Muscle layer of colon (tissue), 2 donors: ENCODE data around the gene SULT1A1.
"Not testable (repeated sequence)": the region's sequence is repeated elsewhere in the genome, so short reads cannot be mapped to it uniquely, and the experiment has no call there.

ENCODE experiments used
- H3K27ac ChIP-seq: one replicate; pipeline ENCODE4 v1.7.0; 2013; ENCODE audit warnings: low read depth, mild to moderate bottlenecking, low read length, moderate library complexity
- H3K27me3 ChIP-seq, 2 donors: one replicate each; pipeline ENCODE4 v1.7.0; 2013; ENCODE audit warnings: low read length in 2 of 2, mild to moderate bottlenecking in 2 of 2; ENCODE audit not compliant: insufficient read depth in 2 of 2, control insufficient read depth in 1 of 2
- H3K36me3 ChIP-seq: one replicate; pipeline ENCODE4 v1.7.0; 2013; ENCODE audit warnings: mild to moderate bottlenecking, low read length; ENCODE audit not compliant: insufficient read depth
- H3K4me1 ChIP-seq: one replicate; pipeline ENCODE4 v1.7.0; 2013; ENCODE audit warnings: mild to moderate bottlenecking, low read length; ENCODE audit not compliant: insufficient read depth
- H3K4me3 ChIP-seq, 2 donors: one replicate each; pipeline ENCODE4 v1.7.0; 2013; ENCODE audit warnings: low read length in 2 of 2, low read depth in 1 of 2, mild to moderate bottlenecking in 1 of 2, moderate library complexity in 1 of 2
- H3K9ac ChIP-seq: one replicate; pipeline ENCODE4 v1.7.0; 2013; ENCODE audit warnings: low read length
- H3K9me3 ChIP-seq: one replicate; pipeline ENCODE4 v1.7.0; 2013; ENCODE audit warnings: mild to moderate bottlenecking, low read length
- donor health status: abdominal sarcoma.
- donor health status: Adenocarcinoma of cecum.

The SULT1A1 gene

DNA sequence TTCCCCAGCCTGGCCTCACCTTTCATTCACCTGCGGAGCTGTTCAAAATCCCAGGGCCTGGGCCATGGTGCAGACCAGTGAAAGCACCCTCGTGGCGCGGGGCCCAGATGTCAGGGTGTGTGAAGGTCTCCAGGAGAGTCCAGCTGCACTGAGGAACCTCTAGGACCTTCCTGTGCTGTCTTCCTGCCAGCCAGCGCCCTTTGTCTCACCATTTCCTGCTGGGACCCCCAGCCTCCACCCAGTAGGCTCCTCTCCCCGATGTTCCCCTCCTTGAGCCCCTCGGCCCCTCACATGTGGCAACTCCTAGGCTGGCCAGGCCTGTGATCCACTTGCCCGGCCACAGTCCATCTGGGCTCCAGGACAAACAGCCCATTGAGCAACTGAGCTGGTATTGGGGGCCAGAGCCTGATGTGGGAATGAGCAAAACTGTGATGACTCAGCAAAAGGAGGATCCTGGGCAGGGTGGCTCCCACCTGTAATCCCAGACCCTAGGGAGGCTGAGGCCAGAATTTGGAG, 13.7 kb downstream of the SULT1A1 start:
- Histone ChIP-seq H3K4me3 (no peak overlapping the region), H3K27me3 (no peaks in the 10 kb centered on the region), H3K9me3 (no peaks in the 10 kb centered on the region), H3K9ac (no peak overlapping the region), H3K36me3 (peaks cover 2% of the 10 kb centered on the region), H3K4me1 (peaks cover 6% of the 10 kb centered on the region), H3K27ac (no peak overlapping the region)

DNA sequence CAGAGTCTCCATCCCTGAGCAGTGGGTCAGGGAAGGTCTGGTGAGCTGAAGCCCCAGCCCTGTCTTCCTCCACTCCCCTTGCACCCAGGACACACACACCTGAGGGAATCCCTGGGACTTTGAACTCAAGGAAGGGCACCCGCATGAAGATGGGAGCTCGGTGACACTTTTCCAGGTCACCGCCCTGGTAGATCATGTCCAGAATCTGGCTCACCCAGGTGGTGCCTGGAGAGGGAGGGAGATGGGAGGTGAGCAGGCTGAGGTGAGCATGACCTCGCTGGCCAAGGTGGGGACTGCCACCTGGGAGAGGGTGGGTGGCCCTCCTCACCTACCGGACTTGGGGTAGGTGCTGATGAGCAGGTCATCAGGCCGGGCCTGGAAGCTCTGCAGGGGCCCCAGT, 14.4 kb downstream of the SULT1A1 start:
- H3K27ac ChIP-seq, H3K4me3 ChIP-seq, H3K9ac ChIP-seq, H3K4me1 ChIP-seq, H3K27me3 ChIP-seq, H3K36me3 ChIP-seq, H3K9me3 ChIP-seq: not testable (repeated sequence)

DNA sequence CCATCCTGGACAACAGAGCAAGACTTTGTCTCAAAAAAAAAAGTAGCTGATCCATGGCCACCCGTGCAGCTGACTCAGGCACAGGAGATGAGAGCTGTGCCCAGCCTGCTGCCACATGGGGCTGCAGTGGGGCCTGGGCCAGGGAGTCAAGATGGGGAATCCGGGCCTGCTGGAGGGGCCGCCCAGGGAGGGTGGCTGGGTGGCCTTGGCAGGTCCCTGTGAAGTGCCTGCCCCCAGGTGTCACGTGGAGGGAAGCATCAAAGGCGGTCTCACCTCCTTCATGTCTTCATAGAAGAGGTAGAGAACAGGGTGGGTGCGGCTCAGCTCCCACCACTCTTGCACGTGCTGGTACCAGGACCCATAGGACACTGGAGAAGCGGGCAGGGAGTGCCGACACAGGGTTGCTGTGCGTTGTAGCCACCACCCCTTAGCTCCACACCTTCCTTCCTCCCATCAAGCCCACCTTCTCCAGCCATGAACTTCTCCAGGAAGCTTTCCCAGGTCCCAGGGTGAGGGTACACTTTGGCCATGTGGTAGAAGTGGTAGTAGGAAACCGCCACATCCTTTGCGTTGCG, 16.8 kb downstream of the SULT1A1 start:
- H3K27me3 ChIP-seq, result no peaks in the 10 kb centered on the region
- H3K4me1 ChIP-seq, result peaks cover 6% of the 10 kb centered on the region
- no peaks in the 10 kb centered on the region for H3K9me3 ChIP-seq
- H3K9ac ChIP-seq, result no peak overlapping the region
- peaks cover 32% of the 10 kb centered on the region for H3K36me3 ChIP-seq
- no peak overlapping the region for H3K27ac ChIP-seq
- no peak overlapping the region for H3K4me3 ChIP-seq

DNA sequence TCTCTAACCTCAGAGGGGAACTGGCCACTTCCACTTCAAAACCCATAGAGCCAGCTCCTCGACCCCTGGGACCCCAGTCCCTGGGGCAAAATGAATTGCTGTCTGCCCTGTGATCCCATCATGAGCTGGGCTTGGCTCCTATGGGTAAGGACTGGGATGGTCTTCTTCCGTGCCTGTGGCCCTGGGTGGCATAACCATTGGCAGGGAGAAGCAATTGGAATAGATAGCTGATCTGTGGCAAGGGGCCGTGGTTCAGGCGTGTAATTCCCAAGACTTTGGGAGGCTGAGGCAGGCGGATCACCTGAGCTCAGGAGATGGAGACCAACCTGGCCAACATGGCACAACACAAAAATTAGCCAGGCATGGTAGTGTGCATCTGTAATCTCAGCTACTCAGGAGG, 17.3 kb downstream of the SULT1A1 start:
- Histone ChIP-seq H3K36me3 (peaks cover 37% of the 10 kb centered on the region), H3K9me3 (no peaks in the 10 kb centered on the region), H3K4me1 (peaks cover 6% of the 10 kb centered on the region), H3K27ac (no peak overlapping the region), H3K4me3 (no peak overlapping the region), H3K9ac (no peak overlapping the region), H3K27me3 (no peaks in the 10 kb centered on the region)

DNA sequence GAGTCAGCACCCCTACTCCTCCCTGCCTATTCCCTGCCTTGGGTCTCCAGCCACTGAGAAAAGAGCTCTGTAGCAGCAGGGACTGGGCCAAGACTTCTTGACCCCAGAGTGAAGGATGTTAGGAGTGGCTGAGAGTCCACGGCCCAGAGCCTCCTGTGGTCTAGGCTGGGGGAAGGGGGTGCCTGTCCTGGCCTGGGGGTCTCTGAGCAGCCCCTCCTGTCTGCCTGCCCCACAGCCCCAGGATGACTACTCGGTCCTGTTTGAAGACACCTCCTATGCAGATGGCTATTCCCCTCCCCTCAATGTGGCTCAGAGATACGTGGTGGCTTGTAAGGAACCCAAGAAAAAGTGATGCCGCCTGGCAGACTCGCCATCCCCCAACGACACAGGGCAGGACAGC, 18.5 kb downstream of the SULT1A1 start:
- no peaks in the 10 kb centered on the region for H3K9me3 ChIP-seq
- H3K27ac ChIP-seq, result no peak overlapping the region
- no peaks in the 10 kb centered on the region for H3K27me3 ChIP-seq
- no peaks in the 10 kb centered on the region for H3K4me1 ChIP-seq
- peaks cover 49% of the 10 kb centered on the region for H3K36me3 ChIP-seq
- no peak overlapping the region for H3K9ac ChIP-seq
- no peak overlapping the region for H3K4me3 ChIP-seq

DNA sequence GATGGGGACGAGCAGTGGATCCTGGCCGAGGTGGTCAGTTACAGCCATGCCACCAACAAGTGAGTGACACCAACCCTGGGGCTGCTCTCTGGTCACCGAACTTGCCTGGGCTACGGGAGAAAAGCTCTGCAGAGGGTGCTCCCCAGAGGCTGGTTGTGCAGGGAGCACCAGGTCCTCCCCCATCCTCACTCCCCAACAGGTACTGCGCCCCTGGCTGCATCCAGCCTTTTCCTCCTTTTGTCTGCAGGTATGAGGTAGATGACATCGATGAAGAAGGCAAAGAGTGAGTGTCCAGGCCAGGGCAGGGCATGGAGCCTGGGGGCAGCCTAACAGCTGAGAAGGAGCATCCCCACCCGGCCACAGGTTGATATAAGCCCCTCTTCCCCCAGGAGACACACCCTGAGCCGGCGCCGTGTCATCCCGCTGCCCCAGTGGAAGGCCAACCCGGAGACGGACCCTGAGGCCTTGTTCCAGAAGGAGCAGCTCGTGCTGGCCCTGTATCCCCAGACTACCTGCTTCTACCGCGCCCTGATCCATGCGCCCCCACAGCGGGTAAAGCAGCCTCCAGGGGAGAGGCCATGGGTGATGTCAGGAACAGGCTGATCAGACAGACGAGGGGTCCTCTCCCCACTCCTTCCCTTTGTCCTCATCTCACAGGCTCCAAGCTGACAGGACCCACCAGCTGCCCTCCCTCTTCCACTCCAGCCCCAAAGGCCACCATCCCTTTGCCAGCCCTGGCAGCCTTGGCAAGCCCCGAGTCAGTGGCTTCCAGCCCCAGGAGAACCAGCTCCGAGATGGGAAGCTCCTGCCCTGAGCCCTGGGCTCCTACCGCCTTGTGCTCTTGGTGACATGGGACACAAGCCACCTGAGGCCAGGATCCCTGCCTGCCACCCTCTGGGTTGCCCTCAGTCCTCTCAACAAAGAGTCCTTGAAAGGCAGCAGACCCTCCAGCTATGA, 19.2 kb downstream of the SULT1A1 start:
- no peak overlapping the region for H3K9ac ChIP-seq
- H3K9me3 ChIP-seq, result no peaks in the 10 kb centered on the region
- H3K4me3 ChIP-seq, result no peak overlapping the region
- H3K27ac ChIP-seq, result no peak overlapping the region
- no peaks in the 10 kb centered on the region for H3K27me3 ChIP-seq
- peaks cover 53% of the 10 kb centered on the region for H3K36me3 ChIP-seq
- H3K4me1 ChIP-seq, result no peaks in the 10 kb centered on the region

DNA sequence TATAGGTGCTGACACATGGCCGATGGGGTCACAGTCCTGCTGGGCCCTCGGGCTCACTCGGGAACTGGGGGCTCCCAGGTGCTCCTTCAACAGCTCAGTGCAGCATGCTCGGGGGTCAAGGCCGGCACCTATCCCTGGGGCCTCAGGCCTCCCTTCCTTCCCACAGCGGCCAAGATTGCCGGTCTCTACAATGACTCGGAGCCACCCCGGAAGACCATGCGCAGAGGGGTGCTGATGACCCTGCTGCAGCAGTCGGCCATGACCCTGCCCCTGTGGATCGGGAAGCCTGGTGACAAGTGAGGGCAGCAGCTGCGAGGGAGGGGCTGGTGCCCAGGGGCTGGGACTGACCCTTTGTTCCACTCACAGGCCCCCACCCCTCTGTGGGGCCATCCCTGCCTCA, 19.9 kb downstream of the SULT1A1 start:
- Histone ChIP-seq H3K4me1 (no peaks in the 10 kb centered on the region), H3K36me3 (peaks cover 60% of the 10 kb centered on the region)

DNA sequence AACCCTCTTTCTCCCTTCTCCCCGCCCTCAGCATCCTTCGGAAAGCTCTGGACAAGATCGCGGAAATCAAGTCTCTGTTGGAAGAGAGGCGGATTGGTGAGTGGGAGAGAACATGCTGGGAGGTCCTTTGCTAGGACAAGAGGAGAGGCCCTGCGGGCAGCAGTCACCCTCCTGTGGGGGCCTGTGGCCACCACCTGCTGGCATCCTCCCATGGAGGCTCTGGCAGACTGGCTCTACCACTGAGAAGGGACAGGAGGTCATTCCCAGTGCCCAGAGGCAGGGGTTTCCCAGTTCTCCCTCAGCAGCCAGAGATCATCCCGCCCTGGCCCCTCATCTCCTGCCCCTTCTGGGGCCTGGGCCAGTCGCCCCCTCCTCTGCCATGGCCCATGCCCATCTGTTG, 20.8 kb downstream of the SULT1A1 start:
- no peaks in the 10 kb centered on the region for H3K9me3 ChIP-seq
- H3K4me3 ChIP-seq, result no peak overlapping the region
- no peaks in the 10 kb centered on the region for H3K4me1 ChIP-seq
- H3K36me3 ChIP-seq, result peaks cover 63% of the 10 kb centered on the region
- H3K27ac ChIP-seq, result no peak overlapping the region
- H3K9ac ChIP-seq, result no peak overlapping the region
- H3K27me3 ChIP-seq, result no peaks in the 10 kb centered on the region

More for the DNA sequence above, 19.9 kb downstream of the SULT1A1 start:
- H3K4me3 ChIP-seq, result no peak overlapping the region
- H3K9me3 ChIP-seq, result no peaks in the 10 kb centered on the region
- no peak overlapping the region for H3K9ac ChIP-seq
- no peak overlapping the region for H3K27ac ChIP-seq
- H3K27me3 ChIP-seq, result no peaks in the 10 kb centered on the region

DNA sequence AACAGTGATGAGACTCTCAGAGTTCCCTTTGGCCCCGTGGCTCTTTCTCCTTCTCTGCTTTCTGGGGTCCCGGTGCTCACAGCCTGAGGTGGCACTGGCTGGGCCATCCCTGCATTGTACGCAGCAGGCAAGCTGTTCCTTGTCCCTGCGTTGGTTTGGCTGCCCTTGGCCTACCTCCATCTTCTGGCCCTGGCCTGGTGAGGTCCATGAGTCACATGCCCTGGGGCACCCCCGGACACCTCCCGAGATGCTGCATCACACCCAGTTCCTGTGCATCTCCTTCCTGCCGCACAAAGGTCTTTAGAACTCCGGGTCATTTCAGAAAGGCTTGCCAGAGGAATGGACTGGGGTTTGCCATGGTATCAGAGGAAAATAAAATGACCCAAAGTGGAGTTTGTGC, 22.5 kb downstream of the SULT1A1 start:
- Histone ChIP-seq H3K27me3 (no peaks in the 10 kb centered on the region), H3K36me3 (peaks cover 74% of the 10 kb centered on the region), H3K4me3 (no peak overlapping the region), H3K27ac (no peak overlapping the region), H3K9ac (no peak overlapping the region), H3K9me3 (no peaks in the 10 kb centered on the region), H3K4me1 (no peaks in the 10 kb centered on the region)

DNA sequence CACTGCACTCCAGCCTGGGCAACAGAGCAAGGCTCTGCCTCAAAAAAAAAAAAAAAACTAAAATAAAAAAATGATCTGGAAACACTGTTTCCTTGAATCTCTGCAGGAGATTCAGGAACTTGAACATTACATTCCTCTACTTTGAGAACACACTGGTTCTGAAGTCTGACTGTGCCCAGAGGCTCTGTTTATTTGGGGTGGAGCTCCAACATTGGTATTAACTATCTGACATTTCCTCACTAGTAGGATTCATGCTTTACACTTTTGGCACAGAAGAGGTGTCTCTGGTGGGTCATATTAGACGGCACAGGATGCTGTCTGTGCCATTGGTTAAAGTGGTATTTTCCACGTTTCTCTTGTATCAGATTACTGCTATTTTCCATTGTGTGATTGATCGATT, 23.4 kb downstream of the SULT1A1 start:
- Histone ChIP-seq H3K27ac (no peak overlapping the region), H3K4me3 (no peak overlapping the region), H3K9ac (no peak overlapping the region), H3K4me1 (no peaks in the 10 kb centered on the region), H3K36me3 (peaks cover 82% of the 10 kb centered on the region), H3K9me3 (no peaks in the 10 kb centered on the region), H3K27me3 (no peaks in the 10 kb centered on the region)

DNA sequence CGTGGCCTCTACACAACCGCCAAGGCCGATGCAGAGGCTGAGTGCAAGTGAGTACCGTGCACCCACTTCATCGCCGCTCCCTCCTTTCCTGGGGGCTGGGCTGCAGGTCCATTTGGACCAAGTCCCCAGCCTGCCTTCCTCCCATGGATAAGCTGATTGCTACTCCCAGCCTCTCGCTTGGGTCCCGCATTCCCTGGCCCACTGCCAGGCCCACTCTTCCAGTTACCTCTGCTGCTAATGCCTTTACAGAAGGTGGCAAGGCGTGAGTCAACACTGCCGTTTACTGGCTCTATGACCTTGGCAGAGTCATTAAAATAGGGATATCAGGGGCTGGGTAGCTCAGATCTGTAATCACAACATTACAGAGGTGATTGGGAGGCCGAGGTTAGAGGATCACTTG, 24.2 kb downstream of the SULT1A1 start:
- Histone ChIP-seq H3K9ac (no peak overlapping the region), H3K4me3 (no peak overlapping the region), H3K9me3 (no peaks in the 10 kb centered on the region), H3K36me3 (peaks cover 82% of the 10 kb centered on the region), H3K27me3 (no peaks in the 10 kb centered on the region), H3K27ac (no peak overlapping the region), H3K4me1 (no peaks in the 10 kb centered on the region)
